MCF 10A (cell line): Measurements from ENCODE around the gene KIF6. TPM values are rescaled to one million over a fixed set of nuclear protein-coding genes. Genes with fewer than 3 reads are reported as not detected.

Experiments used
- BruUV-seq: library from RNA; stranded (reverse); fragments of 400-500 nt; replicated peaks from 2 replicates; lab custom pipeline; 2021; lab: Mats Ljungman, UMichigan
- CTCF ChIA-PET: fragments of 300-600 bp; sonication (Branson Sonifier 250); formaldehyde crosslinking; extraction: SDS; loops from one replicate; lab custom pipeline; 2021; ENCODE audit warnings: antibody characterized with exemption, inconsistent platforms; lab: Yijun Ruan, JAX
- POLR2A ChIA-PET: fragments of 300-600, 350-650 bp; sonication (Branson Sonifier 250); formaldehyde crosslinking; extraction: SDS; loops from one replicate; lab custom pipeline; 2020; ENCODE audit warnings: antibody characterized with exemption, inconsistent platforms; lab: Yijun Ruan, JAX
- DNase-seq: peaks from one replicate; pipeline ENCODE4 v3.0.0-alpha.2; 2018; ENCODE audit not compliant: unreplicated experiment
- H3K27ac Mint-ChIP-seq: one replicate; pipeline ENCODE4 v1.8.0; 2022; ENCODE audit warnings: mild to moderate bottlenecking, low read depth, mixed read lengths; ENCODE audit not compliant: unreplicated experiment
- H3K27me3 Mint-ChIP-seq: one replicate; pipeline ENCODE4 v1.8.0; 2022; ENCODE audit warnings: mixed read lengths; ENCODE audit not compliant: insufficient read depth, unreplicated experiment
- H3K36me3 Mint-ChIP-seq: one replicate; pipeline ENCODE4 v1.8.0; 2022; ENCODE audit warnings: mild to moderate bottlenecking, moderate library complexity, mixed read lengths; ENCODE audit not compliant: insufficient read depth, unreplicated experiment
- H3K4me1 Mint-ChIP-seq: one replicate; pipeline ENCODE4 v1.8.0; 2022; ENCODE audit warnings: mixed read lengths; ENCODE audit not compliant: insufficient read depth, unreplicated experiment
- H3K4me3 Mint-ChIP-seq: one replicate; pipeline ENCODE4 v1.8.0; 2022; ENCODE audit warnings: mild to moderate bottlenecking, moderate library complexity, mixed read lengths; ENCODE audit not compliant: unreplicated experiment
- H3K9me3 Mint-ChIP-seq: one replicate; pipeline ENCODE4 v1.8.0; 2022; ENCODE audit warnings: mixed read lengths; ENCODE audit not compliant: unreplicated experiment
- CTCF ChIP-seq: fragments of 200-600 bp; IDR thresholded peaks from one replicate; pipeline ENCODE4 v1.8.0; 2022; ENCODE audit warnings: antibody characterized with exemption, mild to moderate bottlenecking; ENCODE audit not compliant: unreplicated experiment
- intact Hi-C: fragments of 100-400 bp; cut with micrococcal nuclease; formaldehyde crosslinking; loops from 2 replicates; pipeline ENCODE4 v1.14.1; 2022
- total RNA-seq: library from RNA; stranded (reverse); gene quantifications from 2 replicates; pipeline ENCODE4 v1.2.3, GENCODE V29; 2022

KIF6 gene
- total RNA-seq, 1 experiment from 2014 or later, result 0.91 TPM

- POLR2A ChIA-PET, result interaction anchor here (0.6 kb wide), 1 partner anchor 433 kb away, joined by 3 read pairs; no protein-coding TSS in a partner anchor
- peaks cover 27% of the 10 kb centered on the region for H3K4me1 Mint-ChIP-seq
- no peaks in the 10 kb centered on the region for H3K27me3 Mint-ChIP-seq
- CTCF ChIA-PET, result no interaction called here
- DNase-seq, result peak; percentile 74
- H3K4me3 Mint-ChIP-seq, result no peak overlapping the region
- BruUV-seq, result no TSS peak
- H3K9me3 Mint-ChIP-seq, result peaks cover 16% of the 10 kb centered on the region
- no peak overlapping the region for H3K27ac Mint-ChIP-seq
- TF ChIP-seq CTCF, result no peak
- no peaks in the 10 kb centered on the region for H3K36me3 Mint-ChIP-seq
- intact Hi-C loops, result no loop called here
Measured at GRCh38 chr6:39496915-39497314, 228.3 kb downstream of the KIF6 start.

- ChIA-PET POLR2A (no interaction called here), CTCF (no interaction called here)
- no peak for DNase-seq
- TF ChIP-seq CTCF, result no peak
- no TSS peak for BruUV-seq
- H3K4me1 Mint-ChIP-seq, result peaks cover 27% of the 10 kb centered on the region
- no peaks in the 10 kb centered on the region for H3K36me3 Mint-ChIP-seq
- no peaks in the 10 kb centered on the region for H3K27me3 Mint-ChIP-seq
- no peak overlapping the region for H3K27ac Mint-ChIP-seq
- no peak overlapping the region for H3K4me3 Mint-ChIP-seq
- H3K9me3 Mint-ChIP-seq, result peaks cover 11% of the 10 kb centered on the region
- intact Hi-C loops, result no loop called here
Measured at GRCh38 chr6:39496456-39496855, 228.8 kb downstream of the KIF6 start.

- Mint-ChIP-seq H3K36me3 (no peaks in the 10 kb centered on the region), H3K9me3 (peaks cover 8% of the 10 kb centered on the region), H3K27ac (no peak overlapping the region), H3K27me3 (no peaks in the 10 kb centered on the region), H3K4me1 (peaks cover 27% of the 10 kb centered on the region), H3K4me3 (no peak overlapping the region)
- POLR2A ChIA-PET, result interaction anchor here (0.6 kb wide), 1 partner anchor 429 kb away, joined by 3 read pairs; no protein-coding TSS in a partner anchor
- BruUV-seq, result no TSS peak
- no peak for TF ChIP-seq CTCF
- CTCF ChIA-PET, result interaction anchor here (1.2 kb wide), 1 partner anchor 1938 kb away, joined by 5 read pairs; no protein-coding TSS in a partner anchor
- no peak for DNase-seq
- intact Hi-C loops, result no loop called here
Measured at GRCh38 chr6:39495640-39496039, 229.6 kb downstream of the KIF6 start.

- intact Hi-C loops, result no loop called here
- ChIA-PET CTCF (interaction anchor here (0.7 to 1.3 kb wide), 4 partner anchors 8 to 1939 kb away, joined by 3 to 5 read pairs (median 3); no protein-coding TSS in a partner anchor), POLR2A (interaction anchor here (0.7 kb wide), 1 partner anchor 20 kb away, joined by 3 read pairs; no protein-coding TSS in a partner anchor)
- Mint-ChIP-seq H3K27me3 (no peaks in the 10 kb centered on the region), H3K4me1 (peaks cover 33% of the 10 kb centered on the region), H3K36me3 (no peaks in the 10 kb centered on the region), H3K27ac (no peak overlapping the region), H3K4me3 (no peak overlapping the region), H3K9me3 (peaks cover 5% of the 10 kb centered on the region)
- no TSS peak for BruUV-seq
- no peak for DNase-seq
- no peak for TF ChIP-seq CTCF
Measured at GRCh38 chr6:39494998-39495397, 230.2 kb downstream of the KIF6 start.
